NCI-H526 treated with DMSO at 0.1 percent for 48 hours (cell line): ENCODE results near the gene IRF2BP2.

Experiments
- DNase-seq: peaks from one replicate; lab custom pipeline; 2025; lab: John Stamatoyannopoulos, UW

Gene IRF2BP2

DNA sequence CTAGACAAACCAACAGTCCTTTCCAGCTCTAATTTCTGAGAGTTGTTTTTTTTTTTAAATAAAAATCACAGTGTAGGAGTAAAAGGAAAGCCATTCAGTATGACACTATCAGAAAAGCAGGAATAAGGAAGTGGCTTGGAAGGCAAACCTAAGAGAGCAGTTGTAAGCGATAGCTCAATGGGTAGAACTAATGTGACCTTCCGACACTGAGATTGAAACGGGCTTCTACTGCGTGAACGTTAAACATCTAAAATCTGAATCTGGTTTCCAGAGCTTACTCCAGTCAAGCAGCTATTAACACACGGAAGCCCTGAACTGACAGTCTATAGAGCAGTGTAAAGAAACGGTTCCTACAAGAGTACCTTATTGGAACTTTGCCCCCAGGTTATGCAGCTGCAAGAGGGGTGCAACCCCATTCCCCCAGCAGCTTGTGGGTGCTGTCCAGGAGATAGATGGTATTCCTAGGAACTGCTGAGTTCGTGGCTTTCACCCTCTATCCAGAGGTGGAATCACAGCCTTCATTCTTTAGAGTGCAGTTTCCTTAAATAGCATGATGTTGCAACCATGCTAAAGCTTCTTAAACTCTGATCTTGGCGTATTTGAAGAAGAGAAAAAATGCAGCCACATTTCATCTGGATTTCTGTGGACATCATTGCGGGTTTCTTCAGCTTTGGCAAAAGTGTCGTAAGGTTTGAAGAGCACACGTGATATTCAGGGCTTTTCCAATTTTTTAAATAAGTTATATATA, 3.3 kb upstream of the IRF2BP2 start:
- DNase-seq, result peak; percentile 43

DNA sequence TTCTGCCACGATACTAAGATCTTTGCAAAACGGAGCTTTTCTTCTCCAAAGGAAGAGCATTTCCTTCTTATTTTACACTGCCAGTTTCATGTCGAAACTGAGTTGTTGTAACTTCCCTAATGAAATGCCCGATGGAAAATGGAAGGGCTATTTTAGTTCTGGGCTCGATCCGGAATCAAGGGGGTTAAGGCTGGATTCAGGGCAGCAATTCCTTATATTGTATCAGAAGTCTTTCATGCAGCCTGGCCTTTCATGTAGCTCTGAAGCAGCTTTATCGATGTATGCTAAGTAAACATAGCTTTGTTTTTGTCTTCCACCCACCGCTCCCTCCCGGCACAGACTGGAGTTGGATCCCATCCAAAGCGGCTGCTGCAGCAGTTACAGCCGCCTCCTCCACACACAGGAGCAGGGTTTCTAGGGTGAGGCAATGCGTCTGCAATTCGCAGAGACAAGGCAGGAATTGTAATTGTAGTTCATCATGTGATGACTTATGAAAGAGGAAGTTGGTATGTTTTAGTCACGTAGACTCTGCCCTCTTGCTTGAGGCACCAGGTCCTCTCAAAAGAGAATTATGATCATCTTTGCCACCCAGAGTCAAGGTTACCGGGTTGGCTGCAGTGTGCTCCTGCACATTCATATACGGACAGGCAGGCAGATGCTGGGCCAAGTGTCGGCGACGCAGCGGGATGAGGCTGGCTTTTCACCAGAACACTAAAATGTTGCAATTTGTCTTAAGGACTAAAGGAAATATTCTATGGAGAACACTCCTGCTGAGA, 2.6 kb upstream of the IRF2BP2 start:
- peak; percentile 84 for DNase-seq

DNA sequence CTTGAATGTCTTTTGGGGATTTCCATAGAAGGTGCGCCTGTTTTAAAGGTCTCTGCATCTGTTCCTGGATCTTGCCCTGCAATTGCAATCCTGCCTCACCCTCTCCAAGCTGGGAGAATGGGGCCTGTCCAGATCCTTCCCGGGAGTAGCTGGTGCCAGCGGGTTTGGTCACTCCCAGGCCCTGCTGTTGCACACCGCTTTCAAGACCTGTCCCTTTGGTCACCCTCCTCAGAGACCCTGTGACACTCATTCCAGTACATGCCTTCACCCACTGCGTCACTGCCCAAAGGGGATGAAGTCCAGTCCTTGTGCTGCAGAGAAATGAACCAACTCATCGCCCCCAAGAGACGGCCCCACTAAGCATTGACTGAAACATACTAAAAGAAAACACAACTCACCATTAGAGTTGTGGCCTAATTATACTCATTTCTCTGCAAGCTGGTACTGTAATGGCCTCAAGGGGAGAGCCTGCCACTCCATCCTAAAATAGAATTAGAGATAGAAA, 1.9 kb upstream of the IRF2BP2 start:
- DNase-seq, result no peak

DNA sequence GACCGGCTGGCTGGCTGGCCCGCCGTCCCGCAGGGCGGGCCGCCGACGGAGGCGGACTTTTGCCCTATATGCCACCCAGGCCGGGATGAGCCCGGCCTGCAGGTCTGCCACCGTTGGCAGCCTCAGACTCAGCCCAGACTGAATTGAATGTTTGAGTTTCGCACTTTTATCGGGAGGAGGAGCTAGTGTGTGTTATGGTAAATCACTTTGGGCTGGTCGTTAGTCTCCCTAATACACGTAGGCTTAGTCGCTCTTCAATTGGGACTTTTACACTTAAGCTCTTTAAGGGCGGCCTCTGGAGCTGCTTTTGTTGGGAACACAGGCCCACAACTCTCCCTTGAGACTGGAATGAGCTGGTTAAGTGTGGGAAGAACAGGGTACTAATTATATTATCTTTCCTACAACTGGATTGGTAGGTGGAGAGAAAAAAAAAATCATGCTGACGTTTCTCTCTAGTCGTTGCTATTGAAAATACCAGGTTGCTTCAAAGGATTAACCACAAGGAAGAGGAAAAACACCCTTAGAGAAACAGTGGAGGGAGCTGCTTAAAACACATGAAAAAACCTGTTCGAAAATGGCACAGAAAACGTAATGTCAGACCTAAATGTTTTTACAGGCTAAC, 1.4 kb upstream of the IRF2BP2 start:
- peak; percentile 83 for DNase-seq

DNA sequence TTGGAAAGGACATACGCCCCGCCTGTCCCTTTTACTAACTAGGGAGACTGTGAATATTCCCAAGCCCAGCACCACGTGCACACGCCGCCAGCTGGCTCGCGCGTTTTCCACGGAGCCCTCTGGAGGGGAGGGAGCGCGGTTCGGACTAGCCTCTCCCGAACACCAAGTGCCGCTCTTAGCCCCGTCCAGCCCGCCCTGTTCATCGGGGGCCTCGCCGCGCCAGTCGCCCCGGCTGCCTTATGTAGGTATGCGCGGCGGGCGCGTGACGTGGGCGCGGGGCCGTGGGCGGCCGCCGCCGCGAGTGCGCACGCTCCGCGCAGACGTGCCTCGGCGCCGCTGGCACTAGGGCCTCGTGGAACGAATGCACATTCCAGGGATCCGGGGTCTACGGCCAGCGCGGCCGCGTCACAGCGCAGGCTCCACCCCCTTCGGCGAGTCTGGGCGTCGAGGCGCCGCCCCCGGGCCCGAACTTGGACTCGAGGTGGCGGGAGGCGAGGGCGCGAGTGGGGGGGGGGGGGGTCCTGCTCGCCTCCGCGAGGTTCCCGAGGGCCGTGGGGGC, 767 bp upstream of the IRF2BP2 start:
- peak; percentile 62 for DNase-seq

DNA sequence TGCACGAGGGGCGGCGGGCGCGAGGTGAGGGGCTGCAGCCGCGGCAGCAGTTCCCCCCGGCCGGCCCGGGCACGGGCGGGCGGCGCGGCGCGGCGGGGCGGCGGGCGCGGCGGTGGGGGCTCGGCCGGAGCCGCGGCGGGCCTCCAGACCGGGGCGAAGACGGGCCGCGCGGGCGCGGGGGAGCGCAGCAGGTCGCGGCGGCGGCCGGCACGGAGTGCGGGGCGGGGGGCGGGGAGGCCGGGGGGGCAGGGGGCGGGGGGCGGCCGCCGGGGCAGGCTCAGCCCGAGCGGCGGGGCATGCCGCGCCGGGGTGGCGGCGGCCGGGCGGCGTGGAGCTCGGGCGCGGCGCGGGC, 311 bp downstream of the IRF2BP2 start:
- no peak for DNase-seq

DNA sequence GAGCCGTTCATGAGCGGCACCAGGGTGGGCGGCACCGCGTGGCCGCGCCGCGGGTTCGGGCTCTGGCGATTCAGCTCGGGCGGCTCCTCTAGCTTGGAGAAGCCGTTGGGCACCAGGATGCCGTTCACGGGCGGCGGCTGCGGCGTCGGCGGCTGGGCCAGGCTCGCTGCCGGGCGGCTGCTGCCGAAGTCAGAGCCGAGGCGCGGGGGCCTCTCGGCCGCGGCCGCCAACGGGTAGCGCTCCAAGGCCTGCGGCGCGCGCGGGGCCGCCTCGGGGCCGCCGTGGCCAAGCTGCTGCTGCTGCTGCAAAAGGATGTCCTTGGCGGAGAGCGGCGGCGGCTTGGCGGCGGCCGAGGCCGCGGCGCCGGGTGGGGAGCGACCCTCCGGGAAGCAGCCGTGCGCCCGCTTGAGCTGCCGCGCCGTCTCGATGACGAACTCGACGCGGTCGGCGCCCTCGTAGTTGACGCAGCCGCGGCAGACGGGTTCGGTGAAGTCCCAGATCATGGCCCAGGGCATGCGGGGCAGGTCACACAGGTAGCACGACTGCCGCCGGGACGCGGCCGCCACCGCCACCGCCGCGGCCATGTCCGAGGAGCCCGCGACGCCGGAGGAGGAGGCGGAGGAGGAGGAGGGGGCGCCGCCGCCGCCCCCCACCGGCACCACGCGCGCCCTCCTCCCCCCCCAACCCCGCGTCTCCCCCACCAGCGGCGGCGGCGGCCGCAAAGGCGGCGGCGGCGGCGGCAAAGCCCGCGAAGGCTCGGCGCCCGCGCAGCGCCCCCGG, 877 bp downstream of the IRF2BP2 start:
- DNase-seq, result no peak

DNA sequence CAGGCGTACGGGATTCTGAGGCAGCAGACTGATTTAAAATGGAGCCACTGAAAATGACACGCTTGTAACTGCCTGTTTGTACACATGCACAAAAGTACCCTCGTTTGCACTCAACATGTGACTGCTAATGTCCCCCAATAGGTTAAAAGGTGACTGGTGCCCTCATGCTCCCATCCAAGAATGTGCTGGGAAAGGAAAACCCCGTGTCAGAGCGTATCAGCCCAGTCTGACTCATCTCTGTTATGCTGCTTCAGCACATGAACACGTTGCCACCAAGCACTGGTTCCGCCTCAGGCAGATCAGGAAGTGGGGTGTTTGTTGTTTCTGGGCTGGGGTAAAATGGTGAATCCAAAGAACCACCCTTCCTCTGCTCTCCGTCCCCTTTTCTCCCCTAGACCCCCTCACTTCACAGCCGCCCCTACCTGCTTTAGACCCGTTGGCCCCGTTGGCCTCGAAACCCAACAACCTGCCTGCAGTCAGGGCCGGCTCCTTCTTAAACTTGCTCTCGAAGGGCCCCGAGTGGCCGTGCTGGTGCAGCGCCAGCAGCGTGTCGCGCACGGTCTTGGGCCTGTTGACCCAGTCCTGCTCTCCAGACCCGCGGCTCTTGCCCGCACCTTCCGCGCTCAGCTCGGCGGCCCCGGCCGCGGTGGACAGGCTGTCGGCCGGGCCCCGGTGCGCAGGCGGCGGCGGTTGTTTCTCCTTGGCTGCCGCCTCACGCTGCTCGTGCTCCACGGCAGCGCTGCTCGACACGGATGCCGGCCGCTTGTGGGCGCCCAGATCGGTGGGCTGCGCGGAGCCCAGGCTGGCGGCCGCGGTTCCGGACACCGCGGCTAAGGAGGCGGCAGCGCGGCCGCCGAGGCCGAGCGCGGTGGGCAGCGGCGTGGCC, 1.7 kb downstream of the IRF2BP2 start:
- DNase-seq, result peak; percentile 42

DNA sequence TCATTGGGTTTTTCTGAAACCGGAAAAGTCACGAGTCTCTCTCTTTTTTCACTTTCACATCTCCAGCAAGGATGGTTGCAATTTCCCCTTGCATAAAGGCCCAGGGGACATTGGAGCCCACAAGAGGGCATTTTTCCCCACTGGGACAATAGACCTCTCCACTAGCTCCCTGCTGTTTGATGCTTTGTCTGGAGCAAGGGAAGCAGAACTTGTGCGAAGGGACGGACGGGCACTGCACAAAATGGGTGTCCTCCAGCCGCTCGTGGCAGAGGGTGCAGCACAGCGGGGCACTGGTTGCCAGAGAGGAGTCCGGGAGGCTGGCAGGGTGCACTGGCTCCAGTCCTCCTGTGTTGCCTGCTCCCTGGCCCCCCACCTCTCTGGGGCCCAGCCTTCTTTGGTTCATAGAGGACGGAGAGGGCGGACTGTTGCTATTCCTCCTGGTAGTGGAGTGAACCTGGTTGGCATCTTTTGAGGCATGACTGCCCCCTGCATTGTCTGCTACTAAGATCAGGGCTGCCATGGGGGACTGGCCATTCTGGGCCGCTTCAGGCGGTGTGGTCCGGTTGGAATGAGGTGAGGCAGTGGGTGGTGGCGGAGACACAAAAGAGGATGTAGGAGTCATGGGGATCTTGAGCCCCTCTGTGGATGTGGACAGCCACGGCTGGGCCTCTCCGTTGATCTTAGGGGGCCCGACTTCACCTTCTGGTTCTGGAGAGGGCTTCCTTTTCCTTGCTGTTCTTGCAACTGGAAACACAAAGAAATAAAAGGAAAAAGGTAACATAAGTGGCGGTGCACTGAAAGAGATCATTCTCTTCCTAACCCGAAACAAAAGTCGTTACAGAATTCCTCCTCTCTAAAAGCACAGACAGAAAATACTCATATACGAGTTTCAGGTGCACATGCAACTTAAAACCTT, 2.6 kb downstream of the IRF2BP2 start:
- DNase-seq, result peak; percentile 49

DNA sequence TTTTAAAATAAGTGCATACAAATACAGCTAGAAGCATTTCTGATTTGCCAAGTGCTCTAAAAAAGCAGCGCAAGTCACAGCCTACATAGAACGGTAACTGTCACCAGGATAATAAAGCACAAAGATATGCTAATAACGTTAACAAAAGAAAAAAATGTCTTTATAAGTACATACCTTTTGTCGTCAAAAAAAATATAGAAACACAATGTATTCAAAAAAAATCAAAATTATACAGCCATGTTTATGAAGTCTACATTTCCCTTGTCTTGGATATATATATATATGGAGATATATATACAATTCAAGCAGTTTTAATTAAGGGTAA, 3.2 kb downstream of the IRF2BP2 start:
- DNase-seq, result peak; percentile 6

DNA sequence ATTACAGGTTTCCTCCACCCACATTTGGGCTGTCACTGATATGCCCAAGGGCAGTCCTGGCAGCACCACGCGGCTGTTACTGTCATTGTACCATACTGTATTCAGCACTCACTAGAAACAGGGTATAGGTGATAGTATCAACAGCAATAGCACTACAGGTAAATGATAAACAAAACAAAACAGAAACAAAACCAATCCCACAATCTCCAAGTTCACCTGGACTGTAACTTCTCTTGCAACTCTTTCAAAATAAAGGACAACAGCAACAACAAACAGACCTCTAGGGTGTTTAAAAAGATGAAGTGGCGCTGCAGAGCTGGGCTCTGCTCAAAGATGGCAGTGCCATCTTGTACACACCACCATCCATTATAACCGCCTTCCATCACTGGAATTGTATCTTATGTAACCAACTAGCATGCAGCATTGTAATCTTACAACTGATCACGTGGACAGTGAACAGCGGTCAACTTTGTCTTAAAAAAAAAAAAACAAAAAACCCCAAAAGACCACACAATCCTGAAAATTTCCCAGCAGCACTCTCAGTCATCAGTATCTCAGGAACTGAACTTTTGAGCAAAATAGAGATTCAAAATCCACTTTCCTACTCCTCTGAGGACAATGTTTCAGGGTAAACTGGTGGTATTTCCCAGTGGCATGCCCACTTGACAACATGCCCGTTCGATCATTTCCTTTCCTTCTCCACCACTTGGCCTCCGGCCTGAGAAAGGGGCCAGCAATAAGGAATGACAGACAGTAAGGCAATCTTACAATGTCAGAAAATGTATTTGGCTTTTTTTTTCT, 3.8 kb downstream of the IRF2BP2 start:
- DNase-seq, result peak; percentile 43

DNA sequence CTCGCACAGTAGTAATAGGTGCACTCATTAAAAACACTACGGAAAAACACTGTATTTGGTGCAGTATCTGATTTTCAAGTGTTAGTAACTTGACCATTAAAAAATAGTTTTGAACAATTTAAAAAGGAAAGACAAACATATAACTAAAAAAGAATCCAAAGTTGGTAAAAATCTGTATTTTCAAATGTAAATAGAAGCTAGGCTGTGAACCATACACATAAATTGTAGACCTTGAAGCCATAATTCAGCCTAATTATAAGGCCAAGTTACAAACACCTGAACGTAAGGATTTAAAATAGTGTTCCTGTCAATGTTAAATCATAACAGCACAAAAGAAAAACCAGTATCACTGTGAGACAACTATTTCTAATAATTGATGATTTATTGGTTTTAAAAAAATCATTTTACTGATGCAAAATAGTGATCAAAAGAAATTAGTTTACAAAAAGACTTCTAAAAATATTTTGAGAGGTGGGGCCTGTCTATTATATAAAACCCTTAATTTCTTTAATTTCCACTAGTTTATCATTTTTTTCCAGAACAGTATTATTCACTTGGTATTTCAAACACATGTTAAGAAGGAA, 4.5 kb downstream of the IRF2BP2 start:
- DNase-seq, result no peak

DNA sequence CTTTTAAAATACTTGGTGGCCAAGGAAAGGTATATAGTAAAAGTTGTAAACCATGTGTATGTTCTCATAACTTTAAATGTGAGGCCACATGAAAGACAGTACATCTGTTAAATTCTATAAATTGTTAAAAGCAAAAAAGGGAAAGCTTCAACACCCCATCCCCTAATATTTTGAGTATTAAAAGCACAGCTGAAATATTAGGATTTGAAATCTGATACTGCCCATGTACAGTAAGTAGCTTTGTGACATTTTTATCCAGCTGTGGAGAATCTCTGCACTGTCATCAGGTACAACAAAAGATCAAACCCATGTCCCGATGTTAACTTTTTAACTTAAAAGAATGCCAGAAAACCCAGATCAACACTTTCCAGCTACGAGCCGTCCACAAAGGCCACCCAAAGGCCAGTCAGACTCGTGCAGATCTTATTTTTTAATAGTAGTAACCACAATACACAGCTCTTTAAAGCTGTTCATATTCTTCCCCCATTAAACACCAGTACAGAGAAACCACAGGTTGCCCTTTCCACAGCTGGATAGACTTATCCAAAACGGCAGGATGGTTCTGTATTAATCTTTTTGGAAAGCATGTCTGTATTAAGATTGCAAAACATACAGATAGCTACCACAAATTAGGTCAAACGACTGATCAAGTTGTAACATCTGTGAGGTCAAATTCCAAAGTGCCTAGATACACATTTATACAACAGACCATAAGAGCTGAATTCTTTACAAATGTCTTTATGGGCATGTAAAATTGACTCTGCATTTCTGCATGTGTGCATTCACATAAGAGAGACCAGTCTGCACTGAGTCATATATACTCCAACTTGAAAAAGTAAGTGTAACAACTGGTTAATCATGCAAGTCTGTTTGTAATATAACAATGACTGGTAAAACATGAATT, 5.2 kb downstream of the IRF2BP2 start:
- no peak for DNase-seq

DNA sequence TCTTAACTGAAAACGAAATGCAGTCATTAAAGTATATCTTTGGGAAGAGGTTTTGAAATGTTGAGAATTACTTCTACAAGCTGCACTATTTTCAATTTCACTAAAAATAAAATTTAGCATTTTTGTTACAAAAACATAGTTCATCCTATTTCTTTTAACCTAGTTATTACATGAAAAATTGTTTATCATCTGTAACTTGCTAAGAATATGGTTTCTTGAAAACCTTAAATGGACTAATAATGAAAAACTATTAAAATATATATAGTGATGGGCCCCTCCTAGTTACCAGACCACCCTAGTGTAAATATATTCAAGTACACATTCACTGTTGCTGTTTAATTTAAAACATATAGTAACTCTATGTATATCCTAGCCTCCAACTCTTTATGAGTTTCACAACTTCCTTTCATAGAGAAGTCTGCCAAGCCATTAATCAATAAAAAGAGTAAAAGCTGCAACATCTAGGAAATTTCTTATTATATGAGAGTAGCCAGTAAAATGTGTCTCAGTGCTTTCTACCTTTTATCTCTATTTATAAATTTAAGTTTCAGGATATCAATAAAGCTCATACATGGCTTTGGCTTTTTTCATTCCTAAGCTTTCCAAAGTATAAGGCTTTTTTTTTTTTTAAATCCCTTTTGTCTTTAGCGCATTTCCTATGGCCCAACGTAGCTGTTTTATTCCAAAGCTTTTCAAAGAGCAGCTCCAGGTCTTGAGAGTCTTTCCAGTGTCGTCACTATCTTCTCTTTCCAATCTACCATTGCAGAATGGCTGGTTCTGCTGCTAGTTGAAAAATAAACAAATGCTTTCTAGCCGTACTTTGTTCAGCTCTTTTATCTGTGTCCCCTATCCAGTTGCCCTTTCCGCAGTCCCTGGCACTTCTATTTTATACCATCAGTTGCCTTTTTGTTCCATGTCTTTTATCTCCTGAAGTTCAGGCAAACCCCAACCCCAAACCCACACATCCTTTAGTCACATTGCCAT, 6.5 kb downstream of the IRF2BP2 start:
- no peak for DNase-seq

DNA sequence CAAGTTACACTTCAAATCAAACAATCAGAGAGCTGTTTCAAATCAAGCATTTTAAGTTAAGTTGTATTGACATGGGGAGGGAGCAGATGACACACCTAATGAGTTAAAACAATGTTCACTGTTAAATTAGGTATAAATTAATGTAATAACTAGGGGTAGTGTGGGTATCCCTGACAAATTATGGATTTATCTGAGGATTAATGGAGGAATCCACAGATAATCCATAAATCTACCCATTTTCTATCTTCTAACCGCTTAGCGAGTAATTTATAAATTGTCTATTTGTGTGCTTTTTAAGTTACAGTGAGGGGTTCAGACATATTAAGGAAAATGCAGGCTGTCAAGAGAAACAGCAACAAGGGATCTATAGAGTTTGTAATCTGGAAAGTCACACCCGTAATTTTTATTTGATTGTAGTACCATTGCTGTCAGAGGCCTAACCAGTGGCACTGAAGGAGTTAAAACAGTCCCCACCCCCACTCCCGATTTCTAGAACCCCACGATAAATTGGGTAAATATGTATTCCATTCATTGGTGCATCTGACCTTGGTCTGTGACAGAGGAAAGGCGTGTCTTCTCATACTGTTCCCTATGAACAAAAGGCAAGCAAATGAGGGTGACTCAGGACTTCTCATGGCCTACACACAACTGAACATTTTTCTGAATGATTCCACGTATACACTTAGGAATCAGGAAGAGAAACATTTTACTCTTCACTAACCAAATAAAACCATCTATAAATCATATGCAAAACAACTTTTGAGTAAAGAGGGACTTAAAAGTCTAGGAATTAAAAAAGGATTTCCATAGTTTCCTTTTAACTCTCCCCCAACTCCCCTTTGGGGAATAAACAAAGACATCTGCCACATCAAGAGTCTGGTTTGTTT, 7.4 kb downstream of the IRF2BP2 start:
- peak; percentile 63 for DNase-seq
